H9 (cell line): Measurements from ENCODE around the gene WNT5B. TPM values are rescaled to one million over a fixed set of nuclear protein-coding genes. Genes with fewer than 3 reads are reported as not detected.

Experiments
- DNase-seq: peaks from one replicate; pipeline ENCODE4 v3.0.0-alpha.2; 2017
- H2AFZ ChIP-seq: one replicate; pipeline ENCODE4 v1.6.1; 2013; ENCODE audit warnings: mild to moderate bottlenecking, low read length, control low read depth, moderate library complexity
- H2AK5ac ChIP-seq: 2 replicates; pipeline ENCODE4 v1.6.1; 2013; ENCODE audit warnings: low read length, control low read depth, mixed read lengths; ENCODE audit not compliant: insufficient read length
- H2BK120ac ChIP-seq: one replicate; pipeline ENCODE4 v1.6.1; 2013; ENCODE audit warnings: low read depth, mild to moderate bottlenecking, low read length, control low read depth, inconsistent platforms; ENCODE audit not compliant: poor library complexity, severe bottlenecking
- H2BK12ac ChIP-seq: 2 replicates; pipeline ENCODE4 v1.6.1; 2013; ENCODE audit warnings: low read length, control low read depth, mixed read lengths, low read depth; ENCODE audit not compliant: insufficient read length
- H2BK15ac ChIP-seq: 2 replicates; pipeline ENCODE4 v1.6.1; 2013; ENCODE audit warnings: low read depth, low read length, control low read depth
- H2BK20ac ChIP-seq: one replicate; pipeline ENCODE4 v1.6.1; 2013; ENCODE audit warnings: low read depth, mild to moderate bottlenecking, low read length, control low read depth, inconsistent platforms; ENCODE audit not compliant: poor library complexity, severe bottlenecking
- H2BK5ac ChIP-seq: 2 replicates; pipeline ENCODE4 v1.6.1; 2013; ENCODE audit warnings: low read length, control low read depth, mixed read lengths; ENCODE audit not compliant: insufficient read length
- H3K14ac ChIP-seq: 2 replicates; pipeline ENCODE4 v1.6.1; 2013; ENCODE audit warnings: low read length, control low read depth; ENCODE audit not compliant: insufficient read depth
- H3K18ac ChIP-seq: 2 replicates; pipeline ENCODE4 v1.6.1; 2013; ENCODE audit warnings: low read depth, mild to moderate bottlenecking, mixed read lengths, low read length, control low read depth; ENCODE audit not compliant: insufficient read length
- H3K23ac ChIP-seq: 2 replicates; pipeline ENCODE4 v1.6.1; 2013; ENCODE audit warnings: low read length, control low read depth, mixed read lengths, low read depth; ENCODE audit not compliant: insufficient read length
- H3K23me2 ChIP-seq: 2 replicates; pipeline ENCODE4 v1.6.1; 2013; ENCODE audit warnings: low read depth, mild to moderate bottlenecking, mixed read lengths, low read length, control low read depth; ENCODE audit not compliant: insufficient read length, poor library complexity, severe bottlenecking
- H3K27ac ChIP-seq: 2 replicates; pipeline ENCODE4 v1.5.1; 2013; ENCODE audit warnings: low read length, control low read depth, mixed read lengths, low read depth; ENCODE audit not compliant: insufficient read length
- H3K27me3 ChIP-seq: 2 replicates; pipeline ENCODE4 v1.6.1; 2013; ENCODE audit warnings: low read length, control low read depth, inconsistent platforms; ENCODE audit not compliant: insufficient read depth
- H3K4ac ChIP-seq: 2 replicates; pipeline ENCODE4 v1.6.1; 2013; ENCODE audit warnings: low read depth, mild to moderate bottlenecking, control low read depth, inconsistent platforms, low read length, moderate library complexity
- H3K4me1 ChIP-seq: 2 replicates; pipeline ENCODE4 v1.6.1; 2013; ENCODE audit warnings: low read length, control low read depth, inconsistent platforms; ENCODE audit not compliant: insufficient read depth
- H3K4me2 ChIP-seq: 2 replicates; pipeline ENCODE4 v1.6.1; 2013; ENCODE audit warnings: low read length, control low read depth, mixed read lengths; ENCODE audit not compliant: insufficient read length, insufficient read depth
- H3K56ac ChIP-seq: 2 replicates; pipeline ENCODE4 v1.6.1; 2013; ENCODE audit warnings: low read depth, mild to moderate bottlenecking, mixed read lengths, low read length, control low read depth; ENCODE audit not compliant: insufficient read length
- H3K79me1 ChIP-seq: 2 replicates; pipeline ENCODE4 v1.6.1; 2013; ENCODE audit warnings: low read depth, mild to moderate bottlenecking, moderate library complexity, low read length, control low read depth, inconsistent platforms; ENCODE audit not compliant: insufficient read depth, poor library complexity, severe bottlenecking
- H3K79me2 ChIP-seq: 2 replicates; pipeline ENCODE4 v1.6.1; 2013; ENCODE audit warnings: low read length, control low read depth, inconsistent platforms; ENCODE audit not compliant: insufficient read depth
- H3K9ac ChIP-seq: 2 replicates; pipeline ENCODE4 v1.6.1; 2013; ENCODE audit warnings: low read length, control low read depth, mixed read lengths; ENCODE audit not compliant: insufficient read length; ENCODE audit errors: extremely low read depth
- H3K9me3 ChIP-seq: one replicate; pipeline ENCODE4 v1.6.1; 2013; ENCODE audit warnings: low read depth, low read length, inconsistent platforms; ENCODE audit not compliant: control insufficient read depth
- H3T11ph ChIP-seq: one replicate; pipeline ENCODE4 v1.6.1; 2013; ENCODE audit warnings: mild to moderate bottlenecking, low read length, control low read depth, inconsistent platforms
- H4K20me1 ChIP-seq: one replicate; pipeline ENCODE4 v1.6.1; 2013; ENCODE audit not compliant: control insufficient read depth, insufficient read length, insufficient read depth
- H4K5ac ChIP-seq: 2 replicates; pipeline ENCODE4 v1.6.1; 2013; ENCODE audit warnings: low read depth, mild to moderate bottlenecking, mixed read lengths, low read length, control low read depth; ENCODE audit not compliant: insufficient read length
- H4K8ac ChIP-seq: replicated peaks from 2 replicates; pipeline ENCODE4 v1.6.1; 2013; ENCODE audit warnings: low read length, control low read depth, mixed read lengths, low read depth; ENCODE audit not compliant: insufficient read length
- H4K91ac ChIP-seq: 2 replicates; pipeline ENCODE4 v1.6.1; 2013; ENCODE audit warnings: low read depth, mild to moderate bottlenecking, moderate library complexity, mixed read lengths, low read length, control low read depth; ENCODE audit not compliant: insufficient read length
- H3K27ac Mint-ChIP-seq, 3 experiments: 2 replicates in 2 of 3; 3 replicates in 1 of 3; pipeline ENCODE4 v1.8.0; 2020 to 2021; ENCODE audit warnings: mixed read lengths in 3 of 3, mild to moderate bottlenecking in 1 of 3, moderate library complexity in 1 of 3
- H3K27me3 Mint-ChIP-seq: 2 replicates; pipeline ENCODE4 v1.8.0; 2021; ENCODE audit warnings: low read depth, mild to moderate bottlenecking, moderate library complexity, mixed read lengths
- H3K36me3 Mint-ChIP-seq, 3 experiments: 2 replicates in 2 of 3; 3 replicates in 1 of 3; pipeline ENCODE4 v1.8.0; 2020 to 2021; ENCODE audit warnings: low read depth in 3 of 3, mixed read lengths in 3 of 3; ENCODE audit not compliant: insufficient read depth in 1 of 3
- H3K4me1 Mint-ChIP-seq, 2 experiments: 2 replicates each; pipeline ENCODE4 v1.8.0; 2020; ENCODE audit warnings: mixed read lengths in 2 of 2
- H3K4me3 Mint-ChIP-seq, 2 experiments: 2 replicates in 1 of 2; 3 replicates in 1 of 2; pipeline ENCODE4 v1.8.0; 2020 to 2021; ENCODE audit warnings: mild to moderate bottlenecking in 2 of 2, mixed read lengths in 2 of 2, moderate library complexity in 1 of 2
- H3K9me3 Mint-ChIP-seq, 2 experiments: 2 replicates in 1 of 2; 3 replicates in 1 of 2; pipeline ENCODE4 v1.8.0; 2020; ENCODE audit warnings: mild to moderate bottlenecking in 2 of 2, mixed read lengths in 2 of 2, moderate library complexity in 1 of 2
- WGBS: extraction: QIAGEN DNeasy Blood & Tissue Kit; methylation state at CpG from one replicate; pipeline ENCODE4 v1.1.7; 2013; ENCODE audit warnings: missing lambda C conversion rate, low lambda C conversion rate, mixed read lengths; ENCODE audit not compliant: insufficient read length; ENCODE audit errors: extremely low coverage; 5-methylcytosine and 5-hydroxymethylcytosine counted together
- total RNA-seq: library from RNA; stranded (reverse); gene quantifications from 2 replicates; pipeline ENCODE4 v1.2.1, GENCODE V29; 2021
- TF ChIP-seq, protein P1 (sequence below): fragments of 200-600 bp; sonication (generic); conservative IDR thresholded peaks from 3 replicates; pipeline ENCODE4 v1.8.0; 2021; ENCODE audit warnings: antibody characterized with exemption, mild to moderate bottlenecking

WNT5B gene
- total RNA-seq, 1 experiment from 2014 or later, result 1.5 TPM

GRCh38 chr12:1681493-1681807 lies 52.4 kb downstream of the WNT5B start:
- TF ChIP-seq, protein P1, sequence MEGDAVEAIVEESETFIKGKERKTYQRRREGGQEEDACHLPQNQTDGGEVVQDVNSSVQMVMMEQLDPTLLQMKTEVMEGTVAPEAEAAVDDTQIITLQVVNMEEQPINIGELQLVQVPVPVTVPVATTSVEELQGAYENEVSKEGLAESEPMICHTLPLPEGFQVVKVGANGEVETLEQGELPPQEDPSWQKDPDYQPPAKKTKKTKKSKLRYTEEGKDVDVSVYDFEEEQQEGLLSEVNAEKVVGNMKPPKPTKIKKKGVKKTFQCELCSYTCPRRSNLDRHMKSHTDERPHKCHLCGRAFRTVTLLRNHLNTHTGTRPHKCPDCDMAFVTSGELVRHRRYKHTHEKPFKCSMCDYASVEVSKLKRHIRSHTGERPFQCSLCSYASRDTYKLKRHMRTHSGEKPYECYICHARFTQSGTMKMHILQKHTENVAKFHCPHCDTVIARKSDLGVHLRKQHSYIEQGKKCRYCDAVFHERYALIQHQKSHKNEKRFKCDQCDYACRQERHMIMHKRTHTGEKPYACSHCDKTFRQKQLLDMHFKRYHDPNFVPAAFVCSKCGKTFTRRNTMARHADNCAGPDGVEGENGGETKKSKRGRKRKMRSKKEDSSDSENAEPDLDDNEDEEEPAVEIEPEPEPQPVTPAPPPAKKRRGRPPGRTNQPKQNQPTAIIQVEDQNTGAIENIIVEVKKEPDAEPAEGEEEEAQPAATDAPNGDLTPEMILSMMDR, result no peak
- H2BK15ac ChIP-seq, result no peak overlapping the region
- Mint-ChIP-seq H3K4me1 (peaks cover 7 to 9% of the 10 kb centered on the region in 2 experiments; a peak in 2 of 4 replicates), H3K27me3 (no peaks in the 10 kb centered on the region; the same call in 1 of the 2 replicates), H3K9me3 (0 out of 5 replicates have a peak, but pooled peaks cover 0 to 2% of the 10 kb centered on the region in 2 experiments), H3K27ac (no peak overlapping the region), H3K4me3 (no peak overlapping the region), H3K36me3 (no peaks in the 10 kb centered on the region)
- H3K9me3 ChIP-seq, result no peaks in the 10 kb centered on the region
- no peaks in the 10 kb centered on the region for H4K20me1 ChIP-seq
- no peak overlapping the region for H2AK5ac ChIP-seq
- H3K14ac ChIP-seq, result no peak overlapping the region
- no peak overlapping the region for H3K56ac ChIP-seq
- no peak overlapping the region for H3K27ac ChIP-seq
- H3K9ac ChIP-seq, result no peak overlapping the region
- H3K79me2 ChIP-seq, result no peaks in the 10 kb centered on the region
- H3K18ac ChIP-seq, result no peak overlapping the region
- H3K23ac ChIP-seq, result no peak overlapping the region
- H3K27me3 ChIP-seq, result no peaks in the 10 kb centered on the region
- H4K8ac ChIP-seq, result no peak overlapping the region
- no peak overlapping the region for H3K4me2 ChIP-seq
- no peak overlapping the region for H3K4ac ChIP-seq
- H2BK20ac ChIP-seq, result no peak overlapping the region
- H3K79me1 ChIP-seq, result no peaks in the 10 kb centered on the region
- no peak overlapping the region for H2AFZ ChIP-seq
- no peak overlapping the region for H4K5ac ChIP-seq
- no peak overlapping the region for H3T11ph ChIP-seq
- H2BK120ac ChIP-seq, result no peak overlapping the region
- H3K4me1 ChIP-seq, result no peaks in the 10 kb centered on the region
- no peak for DNase-seq
- H4K91ac ChIP-seq, result no peak overlapping the region
- no peak overlapping the region for H2BK12ac ChIP-seq
- no CpG with 5 or more reads among the region's 2 CpGs for WGBS
- H3K23me2 ChIP-seq, result no peaks in the 10 kb centered on the region
- H2BK5ac ChIP-seq, result no peak overlapping the region
